ENCODE measurements around the gene CPSF4L.

CPSF4L gene

DNA sequence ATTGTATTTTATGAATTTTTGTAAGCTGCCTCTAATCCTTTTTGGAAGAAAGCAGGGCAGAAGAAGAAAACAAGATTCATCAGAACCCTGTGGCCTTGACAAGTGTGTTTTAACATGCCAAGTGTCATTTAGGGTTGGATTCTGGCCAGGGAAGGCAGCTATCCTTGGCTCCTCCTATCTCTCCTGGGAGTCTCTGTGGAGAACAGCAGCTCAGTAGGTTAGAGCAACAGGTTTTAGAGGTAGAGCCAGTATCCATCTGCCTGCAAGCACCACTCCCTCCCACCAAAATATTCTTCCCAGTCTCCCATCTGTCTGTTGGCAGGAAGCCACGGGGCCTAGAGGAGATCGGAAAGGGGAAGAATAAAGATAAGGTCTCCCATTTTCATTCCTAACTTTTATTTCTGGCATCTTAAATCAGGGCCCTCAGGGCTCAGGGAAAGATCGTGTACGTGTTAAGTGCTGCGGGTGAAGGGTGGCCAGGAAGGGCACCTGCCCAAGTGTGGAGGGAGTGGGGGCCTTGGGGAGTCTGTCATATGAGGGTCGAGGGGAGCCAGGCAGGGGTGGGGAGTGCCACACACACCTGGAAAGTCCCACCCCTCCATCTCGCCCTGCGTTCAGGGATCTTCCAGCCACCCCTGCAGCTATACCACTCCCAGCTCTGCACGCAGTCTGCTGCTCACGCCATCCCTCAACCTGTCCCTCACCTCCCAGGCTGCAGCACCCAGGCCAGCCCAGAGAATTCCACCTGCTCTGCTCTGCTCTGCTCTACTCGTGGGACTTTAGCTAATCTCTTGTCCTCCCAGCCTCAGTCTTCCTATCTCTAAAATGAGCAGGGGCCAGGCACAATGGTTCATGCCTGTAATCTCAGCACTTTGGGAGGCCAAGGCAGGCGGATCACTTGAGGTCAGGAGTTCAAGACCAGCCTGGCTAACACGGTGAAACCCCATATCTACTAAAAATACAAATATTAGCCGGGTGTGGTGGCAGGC lies 17.1 kb upstream of the CPSF4L start:
- Histone ChIP-seq H3K27me3 (ENCODE audit: control insufficient read depth, insufficient read depth, low read length) (no peaks in the 10 kb centered on the region), H3K4me3 (ENCODE audit: low read length) (no peak overlapping the region), H3K9ac (ENCODE audit: low read depth, low read length) (no peak overlapping the region), H3K4me1 (ENCODE audit: control insufficient read depth, insufficient read depth, low read length) (peaks cover 10% of the 10 kb centered on the region), H3K36me3 (ENCODE audit: insufficient read depth, low read length) (peaks cover 24% of the 10 kb centered on the region), H3K4me2 (ENCODE audit: low read length) (no peak overlapping the region), H3K9me3 (replicated peaks; ENCODE audit: low read length) (no peaks in the 10 kb centered on the region)

DNA sequence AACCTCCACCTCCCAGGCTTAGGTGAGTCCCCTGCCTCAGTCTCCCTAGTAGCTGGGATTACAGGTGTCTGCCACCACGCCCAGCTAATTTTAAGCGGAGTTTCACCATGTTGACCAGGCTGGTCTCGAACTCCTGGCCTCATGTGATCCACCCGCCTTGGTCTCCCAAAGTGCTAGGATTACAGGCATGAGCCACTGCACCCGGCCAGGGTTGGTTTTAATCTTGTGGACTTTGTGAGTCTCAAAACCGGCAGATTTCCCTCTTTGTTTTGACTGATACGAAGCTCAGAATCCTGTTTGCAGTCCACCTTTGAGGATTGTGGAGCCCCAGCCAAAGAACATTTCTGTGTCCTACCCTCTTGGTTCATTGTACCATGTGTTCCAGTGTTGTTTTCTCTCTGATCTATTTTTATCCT lies 16.4 kb upstream of the CPSF4L start:
- H3K4me2 ChIP-seq (ENCODE audit: low read length), result no peak overlapping the region
- H3K9me3 ChIP-seq (replicated peaks; ENCODE audit: low read length), result no peaks in the 10 kb centered on the region
- no peak overlapping the region for H3K9ac ChIP-seq (ENCODE audit: low read depth, low read length)
- no peak overlapping the region for H3K4me3 ChIP-seq (ENCODE audit: low read length)
- H3K36me3 ChIP-seq (ENCODE audit: insufficient read depth, low read length), result peaks cover 17% of the 10 kb centered on the region
- H3K27me3 ChIP-seq (ENCODE audit: control insufficient read depth, insufficient read depth, low read length), result no peaks in the 10 kb centered on the region
- H3K4me1 ChIP-seq (ENCODE audit: control insufficient read depth, insufficient read depth, low read length), result peaks cover 10% of the 10 kb centered on the region

DNA sequence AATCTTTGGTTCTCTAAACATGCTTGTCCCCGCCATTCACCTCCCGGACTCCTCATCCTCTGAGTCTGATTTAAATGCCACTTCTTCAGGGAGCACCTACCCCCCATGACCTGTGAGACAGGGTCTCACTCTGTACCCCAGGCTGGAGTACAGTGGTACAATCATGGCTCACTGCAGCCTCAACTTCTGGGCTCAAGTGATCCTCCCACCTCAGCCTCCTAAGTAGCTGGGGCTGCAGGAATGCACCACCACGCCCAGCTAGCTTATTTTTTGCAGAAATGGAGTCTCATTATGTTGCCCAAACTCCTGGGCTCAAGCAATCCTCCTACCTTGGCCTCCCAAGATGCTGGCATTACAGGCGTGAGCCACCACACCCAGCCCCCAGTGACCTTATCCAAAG lies 12.8 kb upstream of the CPSF4L start:
- H3K9ac ChIP-seq (ENCODE audit: low read depth, low read length), result no peak overlapping the region
- H3K9me3 ChIP-seq (replicated peaks; ENCODE audit: low read length), result no peaks in the 10 kb centered on the region
- no peak overlapping the region for H3K4me3 ChIP-seq (ENCODE audit: low read length)
- no peak overlapping the region for H3K4me2 ChIP-seq (ENCODE audit: low read length)
- no peaks in the 10 kb centered on the region for H3K36me3 ChIP-seq (ENCODE audit: insufficient read depth, low read length)
- no peaks in the 10 kb centered on the region for H3K27me3 ChIP-seq (ENCODE audit: control insufficient read depth, insufficient read depth, low read length)
- H3K4me1 ChIP-seq (ENCODE audit: control insufficient read depth, insufficient read depth, low read length), result peaks cover 10% of the 10 kb centered on the region

DNA sequence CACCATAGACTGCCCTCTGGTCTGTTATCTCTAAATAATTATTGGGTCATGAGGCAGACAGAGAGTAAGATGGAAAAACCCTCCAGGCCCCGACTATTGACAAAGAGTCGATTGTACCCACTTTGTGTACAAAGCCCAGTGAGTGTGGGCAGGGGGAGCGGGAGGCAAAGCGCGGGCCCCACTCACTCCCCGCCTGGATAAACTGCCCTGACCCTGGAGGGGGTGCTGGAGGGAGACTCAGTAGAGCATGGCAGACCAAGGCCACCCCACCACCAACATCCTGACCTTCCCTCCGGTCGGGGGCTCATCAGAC lies 11.2 kb upstream of the CPSF4L start:
- no peaks in the 10 kb centered on the region for H3K36me3 ChIP-seq (ENCODE audit: insufficient read depth, low read length)
- H3K27me3 ChIP-seq (ENCODE audit: control insufficient read depth, insufficient read depth, low read length), result no peaks in the 10 kb centered on the region
- H3K4me3 ChIP-seq (ENCODE audit: low read length), result no peak overlapping the region
- no peak overlapping the region for H3K9ac ChIP-seq (ENCODE audit: low read depth, low read length)
- no peaks in the 10 kb centered on the region for H3K9me3 ChIP-seq (replicated peaks; ENCODE audit: low read length)
- no peak overlapping the region for H3K4me2 ChIP-seq (ENCODE audit: low read length)
- no peaks in the 10 kb centered on the region for H3K4me1 ChIP-seq (ENCODE audit: control insufficient read depth, insufficient read depth, low read length)

GRCh38 chr17:73271072-73271471 lies 9.4 kb upstream of the CPSF4L start:
- no peak overlapping the region for H3K4me2 ChIP-seq (ENCODE audit: low read length)
- no peak overlapping the region for H3K4me3 ChIP-seq (ENCODE audit: low read length)
- H3K9ac ChIP-seq (ENCODE audit: low read depth, low read length), result no peak overlapping the region
- no peaks in the 10 kb centered on the region for H3K4me1 ChIP-seq (ENCODE audit: control insufficient read depth, insufficient read depth, low read length)
- H3K36me3 ChIP-seq (ENCODE audit: insufficient read depth, low read length), result no peaks in the 10 kb centered on the region
- H3K27me3 ChIP-seq (ENCODE audit: control insufficient read depth, insufficient read depth, low read length), result peaks cover 2% of the 10 kb centered on the region
- H3K9me3 ChIP-seq (replicated peaks; ENCODE audit: low read length), result no peaks in the 10 kb centered on the region

DNA sequence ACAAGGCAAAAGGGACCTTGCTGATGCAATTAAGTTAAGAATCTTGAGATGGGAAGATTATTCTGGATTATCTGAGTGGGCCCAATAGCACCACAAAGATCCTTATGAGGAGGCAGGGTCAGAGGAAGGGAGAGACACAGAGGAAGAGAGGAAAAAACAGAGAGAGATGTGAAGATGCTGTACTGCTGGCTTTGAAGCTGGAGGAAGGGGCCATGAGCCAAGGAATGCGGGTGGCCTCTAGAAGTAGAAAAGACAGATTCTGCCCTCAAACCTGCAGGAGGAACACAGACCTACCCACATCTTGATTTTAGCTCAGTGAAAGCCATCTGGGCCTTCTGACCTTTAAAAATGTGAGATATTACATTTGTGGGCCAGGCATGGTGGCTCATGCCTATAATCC lies 8.1 kb upstream of the CPSF4L start:
- Histone ChIP-seq H3K9ac (ENCODE audit: low read depth, low read length) (no peak overlapping the region), H3K4me1 (ENCODE audit: control insufficient read depth, insufficient read depth, low read length) (no peaks in the 10 kb centered on the region), H3K4me2 (ENCODE audit: low read length) (no peak overlapping the region), H3K36me3 (ENCODE audit: insufficient read depth, low read length) (no peaks in the 10 kb centered on the region), H3K27me3 (ENCODE audit: control insufficient read depth, insufficient read depth, low read length) (peaks cover 2% of the 10 kb centered on the region), H3K9me3 (replicated peaks; ENCODE audit: low read length) (no peaks in the 10 kb centered on the region), H3K4me3 (ENCODE audit: low read length) (no peak overlapping the region)

DNA sequence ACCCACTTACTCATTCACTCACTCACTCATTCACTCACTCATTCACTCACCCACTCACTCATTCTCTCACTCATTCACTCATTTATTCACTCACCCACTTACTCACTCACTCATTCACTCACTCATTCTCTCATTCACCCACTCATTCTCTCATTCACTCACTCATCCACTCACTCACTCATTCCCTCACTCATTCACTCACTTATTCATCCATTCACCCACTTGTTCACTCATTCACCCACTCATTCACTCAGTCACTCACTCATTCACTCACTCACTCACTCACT lies 7.6 kb upstream of the CPSF4L start:
- H3K27me3 ChIP-seq (ENCODE audit: control insufficient read depth, insufficient read depth, low read length), result peaks cover 2% of the 10 kb centered on the region
- H3K9ac ChIP-seq (ENCODE audit: low read depth, low read length), result no peak overlapping the region
- no peak overlapping the region for H3K4me3 ChIP-seq (ENCODE audit: low read length)

DNA sequence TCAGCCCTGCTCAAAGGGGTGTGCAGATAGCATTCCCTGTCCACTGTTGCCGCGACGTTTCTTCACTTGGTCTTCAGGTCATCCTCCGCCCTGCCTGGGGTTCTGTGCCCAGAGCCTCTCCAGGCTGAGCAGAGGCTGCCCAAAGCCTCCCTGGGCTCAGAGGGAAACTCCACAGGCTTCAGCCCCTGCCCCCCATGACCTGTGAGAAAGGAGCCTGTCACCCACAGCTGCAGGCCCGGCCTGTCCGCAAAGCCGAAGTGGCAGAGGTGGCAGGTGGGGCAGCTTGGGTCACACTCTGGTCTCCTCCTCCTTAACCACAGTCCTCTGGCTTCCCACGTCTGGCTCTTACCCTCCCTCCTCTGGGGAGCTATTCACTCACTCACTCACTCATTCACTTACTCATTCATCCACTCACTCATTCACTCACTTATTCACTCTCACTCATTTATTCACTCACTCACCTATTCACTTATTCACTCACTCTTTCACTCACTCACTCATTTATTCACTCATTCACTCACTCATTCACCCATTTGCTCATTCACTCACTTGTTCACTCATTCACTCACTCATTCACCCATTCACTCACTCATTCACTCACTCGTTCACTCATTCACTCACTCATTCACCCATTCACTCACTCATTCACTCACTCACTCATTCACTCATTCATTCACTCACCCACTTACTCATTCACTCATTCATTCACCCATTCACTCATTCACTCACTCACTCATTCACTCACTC lies 7.1 kb upstream of the CPSF4L start:
- Histone ChIP-seq H3K4me3 (ENCODE audit: low read length) (no peak overlapping the region), H3K9me3 (replicated peaks; ENCODE audit: low read length) (no peaks in the 10 kb centered on the region), H3K36me3 (ENCODE audit: insufficient read depth, low read length) (no peaks in the 10 kb centered on the region), H3K9ac (ENCODE audit: low read depth, low read length) (no peak overlapping the region), H3K4me1 (ENCODE audit: control insufficient read depth, insufficient read depth, low read length) (no peaks in the 10 kb centered on the region), H3K27me3 (ENCODE audit: control insufficient read depth, insufficient read depth, low read length) (peaks cover 2% of the 10 kb centered on the region), H3K4me2 (ENCODE audit: low read length) (no peak overlapping the region)

More for the DNA sequence above, 7.6 kb upstream of the CPSF4L start:
- Histone ChIP-seq H3K36me3 (ENCODE audit: insufficient read depth, low read length) (no peaks in the 10 kb centered on the region), H3K4me2 (ENCODE audit: low read length) (no peak overlapping the region), H3K4me1 (ENCODE audit: control insufficient read depth, insufficient read depth, low read length) (no peaks in the 10 kb centered on the region), H3K9me3 (replicated peaks; ENCODE audit: low read length) (no peaks in the 10 kb centered on the region)

GRCh38 chr17:73267648-73268537 lies 6.2 kb upstream of the CPSF4L start:
- H3K9me3 ChIP-seq (replicated peaks; ENCODE audit: low read length), result no peaks in the 10 kb centered on the region

GRCh38 chr17:73266796-73267195 lies 5.1 kb upstream of the CPSF4L start:
- Histone ChIP-seq H3K4me3 (ENCODE audit: low read length) (no peak overlapping the region), H3K4me2 (ENCODE audit: low read length) (no peak overlapping the region), H3K4me1 (ENCODE audit: control insufficient read depth, insufficient read depth, low read length) (no peaks in the 10 kb centered on the region), H3K27me3 (ENCODE audit: control insufficient read depth, insufficient read depth, low read length) (peaks cover 2% of the 10 kb centered on the region), H3K9me3 (replicated peaks; ENCODE audit: low read length) (no peaks in the 10 kb centered on the region), H3K36me3 (ENCODE audit: insufficient read depth, low read length) (no peaks in the 10 kb centered on the region), H3K9ac (ENCODE audit: low read depth, low read length) (no peak overlapping the region)

More at GRCh38 chr17:73267648-73268537, 6.2 kb upstream of the CPSF4L start:
- H3K27me3 ChIP-seq (ENCODE audit: control insufficient read depth, insufficient read depth, low read length), result peaks cover 2% of the 10 kb centered on the region
- no peak overlapping the region for H3K4me3 ChIP-seq (ENCODE audit: low read length)
- no peaks in the 10 kb centered on the region for H3K4me1 ChIP-seq (ENCODE audit: control insufficient read depth, insufficient read depth, low read length)
- no peak overlapping the region for H3K4me2 ChIP-seq (ENCODE audit: low read length)
- H3K36me3 ChIP-seq (ENCODE audit: insufficient read depth, low read length), result no peaks in the 10 kb centered on the region
- H3K9ac ChIP-seq (ENCODE audit: low read depth, low read length), result no peak overlapping the region
